Liver (tissue), 9 donors: Measurements from ENCODE around the gene COL6A6. TPM values are rescaled to one million over a fixed set of nuclear protein-coding genes. Genes with fewer than 3 reads are reported as not detected.

Experiments used
- DNase-seq: peaks from one replicate; pipeline ENCODE4 v3.0.0-alpha.2; 2017; ENCODE audit warnings: low spot score
- H3K27ac ChIP-seq, 2 donors: one replicate each; pipeline ENCODE4 v1.7.0; 2013; ENCODE audit warnings: inconsistent platforms in 2 of 2, low read length in 2 of 2, control low read depth in 1 of 2, low read depth in 1 of 2, mild to moderate bottlenecking in 1 of 2
- H3K27me3 ChIP-seq, 4 donors: one replicate each; pipeline versions ENCODE4 v1.6.1 to v1.7.0; 2013; ENCODE audit warnings: low read length in 3 of 4, inconsistent platforms in 1 of 4, mild to moderate bottlenecking in 1 of 4, moderate library complexity in 1 of 4; ENCODE audit not compliant: control insufficient read depth in 4 of 4, insufficient read depth in 4 of 4
- H3K36me3 ChIP-seq, 4 donors: one replicate each; pipeline versions ENCODE4 v1.6.1 to v1.7.0; 2013; ENCODE audit warnings: low read length in 3 of 4, mild to moderate bottlenecking in 3 of 4, low read depth in 1 of 4, moderate library complexity in 1 of 4; ENCODE audit not compliant: control insufficient read depth in 4 of 4, insufficient read depth in 3 of 4
- H3K4me1 ChIP-seq, 4 donors: one replicate each; pipeline versions ENCODE4 v1.6.1 to v1.7.0; 2013; ENCODE audit warnings: low read length in 3 of 4, mild to moderate bottlenecking in 3 of 4, moderate library complexity in 1 of 4; ENCODE audit not compliant: control insufficient read depth in 4 of 4, insufficient read depth in 4 of 4
- H3K4me3 ChIP-seq, 3 donors: one replicate each; pipeline versions ENCODE4 v1.6.1 to v1.7.0; 2013; ENCODE audit warnings: low read length in 3 of 3, control low read depth in 1 of 3, low read depth in 1 of 3, mild to moderate bottlenecking in 1 of 3
- H3K9ac ChIP-seq, 2 donors: one replicate each; pipeline ENCODE4 v1.7.0; 2013; ENCODE audit warnings: low read length in 2 of 2, mild to moderate bottlenecking in 2 of 2, moderate library complexity in 2 of 2, control low read depth in 1 of 2, low read depth in 1 of 2
- H3K9me3 ChIP-seq, 4 donors: one replicate each; pipeline versions ENCODE4 v1.6.1 to v1.7.0; 2013; ENCODE audit warnings: low read length in 3 of 4; ENCODE audit not compliant: control insufficient read depth in 4 of 4
- ATF3 ChIP-seq: IDR thresholded peaks from 2 replicates; pipeline ENCODE4 v1.6.1; 2016; ENCODE audit warnings: antibody characterized with exemption
- EGR1 ChIP-seq, 2 donors: IDR thresholded peaks; 2 replicates each; pipeline ENCODE4 v1.6.1; 2016 to 2018; ENCODE audit warnings: antibody characterized with exemption in 2 of 2, low read depth in 2 of 2
- FOXA1 ChIP-seq: IDR thresholded peaks from 2 replicates; pipeline ENCODE4 v1.6.1; 2016; ENCODE audit warnings: antibody characterized with exemption
- FOXA2 ChIP-seq: IDR thresholded peaks from 2 replicates; pipeline ENCODE4 v1.6.1; 2016; ENCODE audit warnings: antibody characterized with exemption
- GABPA ChIP-seq, 2 donors: IDR thresholded peaks in 1 of 2; conservative IDR thresholded peaks in 1 of 2; 2 replicates each; pipeline ENCODE4 v1.6.1; 2016; ENCODE audit warnings: antibody characterized with exemption in 2 of 2, mild to moderate bottlenecking in 1 of 2, moderate library complexity in 1 of 2
- HNF4A ChIP-seq, 2 donors: conservative IDR thresholded peaks; 2 replicates each; pipeline ENCODE4 v1.6.1; 2016; ENCODE audit warnings: antibody characterized with exemption in 2 of 2, mild to moderate bottlenecking in 2 of 2
- HNF4G ChIP-seq: IDR thresholded peaks from 2 replicates; pipeline ENCODE4 v1.6.1; 2016; ENCODE audit warnings: antibody characterized with exemption
- JUND ChIP-seq, 2 donors: IDR thresholded peaks; 2 replicates each; pipeline ENCODE4 v1.6.1; 2016; ENCODE audit warnings: antibody characterized with exemption in 2 of 2
- MAX ChIP-seq: IDR thresholded peaks from 2 replicates; pipeline ENCODE4 v1.6.1; 2016; ENCODE audit warnings: antibody characterized with exemption
- NR2F2 ChIP-seq: IDR thresholded peaks from 2 replicates; pipeline ENCODE4 v1.6.1; 2016; ENCODE audit warnings: antibody characterized with exemption
- RAD21 ChIP-seq, 2 donors: IDR thresholded peaks; 2 replicates each; pipeline ENCODE4 v1.6.1; 2016; ENCODE audit warnings: antibody characterized with exemption in 2 of 2, mild to moderate bottlenecking in 2 of 2
- REST ChIP-seq: IDR thresholded peaks from 2 replicates; pipeline ENCODE4 v1.6.1; 2016; ENCODE audit warnings: antibody characterized with exemption, mild to moderate bottlenecking
- RXRA ChIP-seq, 2 donors: IDR thresholded peaks; 2 replicates each; pipeline ENCODE4 v1.6.1; 2017 to 2018; ENCODE audit warnings: antibody characterized with exemption in 2 of 2, mild to moderate bottlenecking in 1 of 2
- SP1 ChIP-seq: IDR thresholded peaks from 2 replicates; pipeline ENCODE4 v1.6.1; 2018; ENCODE audit warnings: antibody characterized with exemption, mild to moderate bottlenecking
- TAF1 ChIP-seq: conservative IDR thresholded peaks from 2 replicates; pipeline ENCODE4 v1.6.1; 2016; ENCODE audit warnings: antibody characterized with exemption, mild to moderate bottlenecking
- YY1 ChIP-seq: IDR thresholded peaks from 2 replicates; pipeline ENCODE4 v1.6.1; 2016; ENCODE audit warnings: antibody characterized with exemption, mild to moderate bottlenecking
- ZBTB33 ChIP-seq: IDR thresholded peaks from 2 replicates; pipeline ENCODE4 v1.6.1; 2016; ENCODE audit warnings: antibody characterized with exemption
- WGBS: extraction: QIAGEN DNeasy Blood & Tissue Kit; methylation state at CpG from one replicate; pipeline ENCODE4 v1.1.7; 2013; 5-methylcytosine and 5-hydroxymethylcytosine counted together
- polyA plus RNA-seq, 2 donors: library from polyadenylated mRNA; stranded (reverse) in 1 of 2; unstranded in 1 of 2; fragments of 200-250 nt in 1 of 2; fragments of >200 nt in 1 of 2; fragmentation: Nextera tagmentation in 1 of 2; extraction: Ambion mirVana in 1 of 2; gene quantifications; one replicate each; pipeline versions ENCODE4 v1.2.1 to v1.2.3, GENCODE V29; 2013 to 2015
- total RNA-seq, 2 donors: library from RNA; depleted of rRNA; stranded (reverse); fragments of >200 nt; gene quantifications; one replicate each; pipeline ENCODE4 v1.2.3, GENCODE V29; 2014
- TF ChIP-seq, protein P1 (sequence below): fragments of 150-350 bp; IDR thresholded peaks from 2 replicates; pipeline ENCODE4 v1.5.1; 2017; ENCODE audit warnings: improper control_type of control experiment, low read depth, low read length; ENCODE audit not compliant: missing input control
- donor health status: healthy.
- donor health status: healthy.
- donor health status: healthy.
- donor health status: healthy.
- donor health status: healthy.

The COL6A6 gene
- total and polyA plus RNA-seq, 4 donors = 0.26 to 0.92 (median 0.43) TPM

DNA sequence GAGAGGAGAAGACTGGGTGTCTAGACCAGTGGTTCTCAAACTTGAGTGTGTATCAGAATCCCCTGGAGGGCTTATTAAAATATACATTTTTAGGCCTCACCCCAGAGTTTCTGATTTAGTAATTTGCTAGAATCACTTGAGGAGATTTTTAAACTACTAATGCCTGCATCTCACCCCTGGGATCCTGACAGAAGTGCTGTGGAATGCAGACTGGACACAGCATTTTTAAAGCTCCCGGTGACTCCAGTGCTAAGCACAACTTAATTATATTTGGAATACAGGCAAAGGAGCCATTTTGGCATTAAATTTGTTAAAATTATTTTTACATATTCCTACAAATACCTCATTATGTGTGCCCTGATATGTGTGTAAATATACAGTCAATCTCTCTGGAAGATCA is 26.7 kb upstream of the COL6A6 start:
- H3K36me3 ChIP-seq = no peaks in the 10 kb centered on the region
- no peak overlapping the region for H3K27ac ChIP-seq
- H3K9ac ChIP-seq = no peak overlapping the region
- TF ChIP-seq, protein P1, sequence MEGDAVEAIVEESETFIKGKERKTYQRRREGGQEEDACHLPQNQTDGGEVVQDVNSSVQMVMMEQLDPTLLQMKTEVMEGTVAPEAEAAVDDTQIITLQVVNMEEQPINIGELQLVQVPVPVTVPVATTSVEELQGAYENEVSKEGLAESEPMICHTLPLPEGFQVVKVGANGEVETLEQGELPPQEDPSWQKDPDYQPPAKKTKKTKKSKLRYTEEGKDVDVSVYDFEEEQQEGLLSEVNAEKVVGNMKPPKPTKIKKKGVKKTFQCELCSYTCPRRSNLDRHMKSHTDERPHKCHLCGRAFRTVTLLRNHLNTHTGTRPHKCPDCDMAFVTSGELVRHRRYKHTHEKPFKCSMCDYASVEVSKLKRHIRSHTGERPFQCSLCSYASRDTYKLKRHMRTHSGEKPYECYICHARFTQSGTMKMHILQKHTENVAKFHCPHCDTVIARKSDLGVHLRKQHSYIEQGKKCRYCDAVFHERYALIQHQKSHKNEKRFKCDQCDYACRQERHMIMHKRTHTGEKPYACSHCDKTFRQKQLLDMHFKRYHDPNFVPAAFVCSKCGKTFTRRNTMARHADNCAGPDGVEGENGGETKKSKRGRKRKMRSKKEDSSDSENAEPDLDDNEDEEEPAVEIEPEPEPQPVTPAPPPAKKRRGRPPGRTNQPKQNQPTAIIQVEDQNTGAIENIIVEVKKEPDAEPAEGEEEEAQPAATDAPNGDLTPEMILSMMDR = no peak
- TF ChIP-seq TAF1 (no peak), RAD21 (IDR thresholded peaks at IDR 0.05) (no peak), HNF4G (no peak), FOXA1 (no peak)
- no peaks in the 10 kb centered on the region for H3K9me3 ChIP-seq
- H3K27me3 ChIP-seq = no peaks in the 10 kb centered on the region
- WGBS = 83% methylated on average over 1 of the region's 1 CpG
- H3K4me1 ChIP-seq = no peaks in the 10 kb centered on the region
- no peak overlapping the region for H3K4me3 ChIP-seq
- DNase-seq = no peak

DNA sequence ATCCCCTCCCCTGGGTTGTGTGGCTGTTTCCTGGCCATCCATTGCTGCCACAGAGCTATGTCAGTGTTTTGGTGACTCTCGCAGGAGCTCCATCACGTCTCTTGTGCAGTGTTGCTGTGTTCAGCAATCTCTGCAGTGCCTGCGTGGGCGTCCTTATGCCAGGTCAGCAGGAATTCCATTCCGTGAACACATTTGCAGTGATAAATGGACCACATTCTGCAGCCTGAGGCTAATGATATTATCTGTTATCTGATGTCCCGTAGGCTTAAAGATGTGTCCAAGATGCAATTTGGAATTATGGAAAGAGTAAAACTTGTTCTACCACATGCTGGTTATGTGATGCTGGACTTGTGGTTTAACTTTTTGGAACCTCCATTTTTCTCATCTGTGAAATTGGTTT is 25.5 kb upstream of the COL6A6 start:
- WGBS = 75% methylated on average over 6 of the region's 6 CpGs
- TF ChIP-seq, protein P1 = no peak
- TF ChIP-seq TAF1 (no peak), FOXA2 (no peak), NR2F2 (no peak), GABPA (IDR thresholded peaks at IDR 0.05 in 1 of 2, conservative IDR thresholded peaks at IDR 0.05 in 1 of 2) (no peak), YY1 (no peak), FOXA1 (no peak), SP1 (no peak), ATF3 (no peak), ZBTB33 (no peak), RAD21 (IDR thresholded peaks at IDR 0.05) (no peak), EGR1 (IDR thresholded peaks at IDR 0.05; ENCODE audit: low read depth in 2 of 2) (no peak), MAX (no peak), RXRA (IDR thresholded peaks at IDR 0.05) (no peak), JUND (IDR thresholded peaks at IDR 0.05) (no peak), REST (no peak), HNF4G (no peak), HNF4A (conservative IDR thresholded peaks at IDR 0.05) (no peak)

More for the DNA sequence above, 25.5 kb upstream of the COL6A6 start:
- Histone ChIP-seq H3K4me3 (no peak overlapping the region), H3K9ac (no peak overlapping the region), H3K4me1 (no peaks in the 10 kb centered on the region), H3K27me3 (no peaks in the 10 kb centered on the region), H3K36me3 (no peaks in the 10 kb centered on the region), H3K27ac (no peak overlapping the region), H3K9me3 (no peaks in the 10 kb centered on the region)
- no peak for DNase-seq
